OCI-LY7 (cell line): Measurements from ENCODE around the gene PARM1. TPM values are rescaled to one million over a fixed set of nuclear protein-coding genes. Genes with fewer than 3 reads are reported as not detected.

Experiments used
- BruUV-seq: library from RNA; stranded (reverse); fragments of 400-500 nt; replicated peaks from 2 replicates; lab custom pipeline; 2021; lab: Mats Ljungman, UMichigan
- CTCF ChIA-PET: fragments of 300-600 bp; sonication (Branson Sonifier 250); formaldehyde crosslinking; loops from one replicate; lab custom pipeline; 2022; ENCODE audit warnings: antibody characterized with exemption; ENCODE audit not compliant: unreplicated experiment; lab: Charles Lee
- POLR2A ChIA-PET: fragments of 300-600 bp; sonication (Branson Sonifier 250); formaldehyde crosslinking; loops from one replicate; lab custom pipeline; 2022; ENCODE audit warnings: antibody characterized with exemption; lab: Charles Lee
- DNase-seq: peaks from one replicate; pipeline ENCODE4 v3.0.0-alpha.2; 2015; ENCODE audit warnings: low spot score
- H2AFZ ChIP-seq: fragments of 200-600 bp; sonication (generic), shearing (Covaris generic); 2 replicates; pipeline ENCODE4 v1.6.1; 2014; ENCODE audit warnings: mild to moderate bottlenecking, antibody characterized with exemption, low read length, moderate library complexity
- H3K27ac ChIP-seq: fragments of 200-600 bp; sonication (generic); 2 replicates; pipeline ENCODE4 v1.5.1; 2014; ENCODE audit warnings: mixed run types, low read depth, mild to moderate bottlenecking, moderate library complexity, low read length, inconsistent platforms; ENCODE audit not compliant: poor library complexity, severe bottlenecking
- H3K36me3 ChIP-seq: fragments of 200-600 bp; sonication (generic); 2 replicates; pipeline ENCODE4 v1.6.1; 2014; ENCODE audit warnings: mild to moderate bottlenecking, antibody characterized with exemption, low read length, moderate library complexity, mixed read lengths; ENCODE audit not compliant: insufficient read depth
- H3K4me1 ChIP-seq: fragments of 200-600 bp; sonication (generic); 2 replicates; pipeline ENCODE4 v1.5.1; 2014; ENCODE audit warnings: mild to moderate bottlenecking, low read length; ENCODE audit not compliant: insufficient read depth, poor library complexity, severe bottlenecking
- H3K4me2 ChIP-seq: fragments of 200-600 bp; sonication (generic); 2 replicates; pipeline ENCODE4 v1.6.1; 2014; ENCODE audit warnings: mild to moderate bottlenecking, low read length
- H3K4me3 ChIP-seq: fragments of 200-600 bp; sonication (generic); 2 replicates; pipeline ENCODE4 v1.5.1; 2014; ENCODE audit warnings: mild to moderate bottlenecking, low read depth, low read length; ENCODE audit not compliant: poor library complexity, severe bottlenecking
- H3K79me2 ChIP-seq: fragments of 200-600 bp; sonication (generic); 2 replicates; pipeline ENCODE4 v1.6.1; 2016; ENCODE audit warnings: low read depth, mild to moderate bottlenecking, low read length, moderate library complexity, mixed read lengths; ENCODE audit not compliant: insufficient read depth
- H3K9me2 ChIP-seq: fragments of 200-600 bp; sonication (generic); 2 replicates; pipeline ENCODE4 v1.6.1; 2016; ENCODE audit warnings: mild to moderate bottlenecking, low read length, mixed read lengths; ENCODE audit not compliant: insufficient read depth
- H3K9me3 ChIP-seq: fragments of 200-600 bp; sonication (generic); 2 replicates; pipeline ENCODE4 v1.6.1; 2014; ENCODE audit warnings: mild to moderate bottlenecking, mixed run types, low read length, mixed read lengths
- H4K20me1 ChIP-seq: fragments of 200-600 bp; sonication (generic); 2 replicates; pipeline ENCODE4 v1.6.1; 2014; ENCODE audit warnings: mild to moderate bottlenecking, antibody characterized with exemption, low read length, moderate library complexity, mixed read lengths; ENCODE audit not compliant: insufficient read depth
- EZH2phosphoT487 ChIP-seq: fragments of 200-600 bp; sonication (generic); IDR thresholded peaks from 2 replicates; pipeline ENCODE4 v1.6.1; 2018; ENCODE audit warnings: low read depth, borderline replicate concordance, mild to moderate bottlenecking, mixed run types, antibody characterized with exemption, low read length, moderate library complexity, mixed read lengths
- intact Hi-C: fragments of 100-400 bp; cut with micrococcal nuclease; formaldehyde crosslinking; loops from one replicate; pipeline ENCODE4 v1.10.0; 2022; ENCODE audit not compliant: unreplicated experiment
- total RNA-seq, 2 experiments: library from RNA; depleted of rRNA in 1 of 2; stranded (reverse); fragments of >200 nt in 1 of 2; shearing (Covaris generic) in 1 of 2; gene quantifications; 2 replicates each; pipeline ENCODE4 v1.2.3, GENCODE V29; 2014 to 2022
- TF ChIP-seq, protein P1 (sequence below): fragments of 200-600 bp; sonication (generic); conservative IDR thresholded peaks from 2 replicates; pipeline ENCODE4 v1.5.1; 2014; ENCODE audit warnings: mild to moderate bottlenecking, antibody characterized with exemption, low read length, moderate library complexity, mixed read lengths

Gene PARM1
- total RNA-seq, 2 experiments from 2014 or later = not detected

DNA sequence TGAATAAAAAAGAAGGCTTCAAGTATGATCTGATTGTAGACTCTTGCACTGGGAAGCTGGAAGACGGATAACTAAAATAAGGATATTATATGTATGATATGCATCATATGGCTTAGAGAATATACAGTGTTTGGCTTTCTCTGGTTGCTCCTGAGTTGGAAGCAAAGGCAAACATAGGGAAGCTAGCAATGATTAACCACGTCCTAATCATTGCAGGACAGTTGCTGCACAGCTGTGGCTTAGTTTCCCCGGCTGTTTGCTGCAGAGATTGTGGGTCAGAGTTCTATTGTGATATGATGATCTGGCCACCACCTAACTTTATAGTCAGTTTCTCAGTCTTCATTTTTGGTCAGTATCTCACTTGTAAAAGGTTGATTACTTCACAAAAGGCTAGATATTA, 36.3 kb upstream of the PARM1 start:
- ChIA-PET CTCF (no interaction called here), POLR2A (no interaction called here)
- H3K9me3 ChIP-seq = no peaks in the 10 kb centered on the region
- intact Hi-C loops = no loop called here
- no TSS peak for BruUV-seq
- H3K4me1 ChIP-seq = no peaks in the 10 kb centered on the region
- H3K9me2 ChIP-seq = no peaks in the 10 kb centered on the region
- no peaks in the 10 kb centered on the region for H3K79me2 ChIP-seq
- no peak overlapping the region for H3K27ac ChIP-seq
- no peaks in the 10 kb centered on the region for H4K20me1 ChIP-seq
- H3K36me3 ChIP-seq = no peaks in the 10 kb centered on the region
- DNase-seq = no peak
- H3K4me3 ChIP-seq = no peak overlapping the region
- H3K4me2 ChIP-seq = no peak overlapping the region
- H2AFZ ChIP-seq = no peak overlapping the region
- TF ChIP-seq, protein P1, sequence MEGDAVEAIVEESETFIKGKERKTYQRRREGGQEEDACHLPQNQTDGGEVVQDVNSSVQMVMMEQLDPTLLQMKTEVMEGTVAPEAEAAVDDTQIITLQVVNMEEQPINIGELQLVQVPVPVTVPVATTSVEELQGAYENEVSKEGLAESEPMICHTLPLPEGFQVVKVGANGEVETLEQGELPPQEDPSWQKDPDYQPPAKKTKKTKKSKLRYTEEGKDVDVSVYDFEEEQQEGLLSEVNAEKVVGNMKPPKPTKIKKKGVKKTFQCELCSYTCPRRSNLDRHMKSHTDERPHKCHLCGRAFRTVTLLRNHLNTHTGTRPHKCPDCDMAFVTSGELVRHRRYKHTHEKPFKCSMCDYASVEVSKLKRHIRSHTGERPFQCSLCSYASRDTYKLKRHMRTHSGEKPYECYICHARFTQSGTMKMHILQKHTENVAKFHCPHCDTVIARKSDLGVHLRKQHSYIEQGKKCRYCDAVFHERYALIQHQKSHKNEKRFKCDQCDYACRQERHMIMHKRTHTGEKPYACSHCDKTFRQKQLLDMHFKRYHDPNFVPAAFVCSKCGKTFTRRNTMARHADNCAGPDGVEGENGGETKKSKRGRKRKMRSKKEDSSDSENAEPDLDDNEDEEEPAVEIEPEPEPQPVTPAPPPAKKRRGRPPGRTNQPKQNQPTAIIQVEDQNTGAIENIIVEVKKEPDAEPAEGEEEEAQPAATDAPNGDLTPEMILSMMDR = no peak
- TF ChIP-seq EZH2phosphoT487 = no peak

DNA sequence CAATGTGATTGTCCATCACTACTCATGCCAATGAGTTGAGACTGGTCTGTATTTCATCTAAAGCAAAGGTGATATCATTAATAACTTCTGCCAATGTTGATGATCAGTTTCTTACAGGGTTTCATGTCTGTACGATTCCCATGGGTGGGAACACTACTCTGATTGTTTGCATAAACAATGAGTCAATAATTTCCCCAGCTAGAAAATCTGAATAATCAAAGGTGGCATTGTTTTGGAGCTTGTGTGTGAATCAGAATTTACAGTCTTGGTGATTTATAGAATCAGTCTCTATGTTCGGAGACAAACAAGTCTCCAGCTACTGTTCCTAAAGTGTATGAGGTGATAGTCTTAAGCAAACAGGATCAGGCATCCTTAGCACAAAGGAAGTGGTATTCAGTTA, 35.5 kb upstream of the PARM1 start:
- CTCF ChIA-PET = no interaction called here
- Histone ChIP-seq H3K27ac (no peak overlapping the region), H4K20me1 (no peaks in the 10 kb centered on the region), H3K4me2 (no peak overlapping the region), H2AFZ (no peak overlapping the region), H3K4me1 (no peaks in the 10 kb centered on the region), H3K36me3 (no peaks in the 10 kb centered on the region), H3K4me3 (no peak overlapping the region), H3K9me3 (no peaks in the 10 kb centered on the region), H3K9me2 (no peaks in the 10 kb centered on the region), H3K79me2 (no peaks in the 10 kb centered on the region)
- no peak for TF ChIP-seq EZH2phosphoT487
- TF ChIP-seq, protein P1 = no peak
- intact Hi-C loops = no loop called here
- no TSS peak for BruUV-seq
- no peak for DNase-seq
- POLR2A ChIA-PET = interaction anchor here (0.6 kb wide), 1 partner anchor 21 kb away, joined by 3 read pairs; no protein-coding TSS in a partner anchor

DNA sequence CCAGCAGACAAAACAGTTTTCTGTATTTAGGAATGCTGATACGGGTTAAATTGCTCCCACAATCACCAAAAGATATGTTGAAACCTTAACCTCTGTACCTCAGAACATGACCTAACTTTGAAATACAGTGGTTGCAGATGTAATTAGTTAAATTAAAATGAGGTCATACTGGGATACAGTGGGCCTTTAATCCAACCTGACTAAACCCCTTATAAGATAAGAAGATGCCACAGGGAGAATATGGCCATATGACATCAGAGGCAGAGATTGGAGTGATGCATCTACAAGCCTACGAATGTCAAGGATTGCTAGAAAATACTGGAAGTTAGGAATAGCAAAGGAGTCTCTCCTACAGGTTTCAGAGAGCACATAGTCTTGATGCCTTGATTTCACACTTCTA, 32.1 kb upstream of the PARM1 start:
- Histone ChIP-seq H3K4me3 (no peak overlapping the region), H3K36me3 (no peaks in the 10 kb centered on the region), H3K27ac (no peak overlapping the region), H3K9me2 (no peaks in the 10 kb centered on the region), H2AFZ (no peak overlapping the region), H3K4me2 (no peak overlapping the region), H4K20me1 (no peaks in the 10 kb centered on the region), H3K4me1 (no peaks in the 10 kb centered on the region), H3K9me3 (no peaks in the 10 kb centered on the region), H3K79me2 (no peaks in the 10 kb centered on the region)
- POLR2A ChIA-PET = no interaction called here
- CTCF ChIA-PET = no interaction called here
- BruUV-seq = no TSS peak
- intact Hi-C loops = no loop called here
- TF ChIP-seq EZH2phosphoT487 = no peak
- TF ChIP-seq, protein P1 = no peak
- DNase-seq = no peak
